Activated T-cell treated with anti-CD3 and anti-CD28 coated beads, Interleukin-2, amount 50 U/mL, for 72 hours (primary cell): ENCODE results near the gene GGT1. TPM values are rescaled to one million over a fixed set of nuclear protein-coding genes. Genes with fewer than 3 reads are reported as not detected.
"Not testable (repeated sequence)": the region's sequence is repeated elsewhere in the genome, so short reads cannot be mapped to it uniquely, and the experiment has no call there.

ENCODE experiments used
- ATAC-seq, 2 donors: fragments of 150-1000 bp; cut with Tn5 transposase; replicated peaks in 1 of 2; 2 replicates each; pipeline ENCODE4 v1.10.0; 2021; ENCODE audit warnings: moderate library complexity in 2 of 2, mild to moderate bottlenecking in 1 of 2
- DNase-seq, 2 donors: peaks; one replicate each; pipeline ENCODE4 v3.0.0; 2021 to 2022; ENCODE audit warnings: mixed read lengths in 1 of 2
- H3K27ac Mint-ChIP-seq: one replicate; pipeline ENCODE4 v1.8.0; 2022; ENCODE audit warnings: mild to moderate bottlenecking, moderate library complexity, mixed read lengths
- H3K27me3 Mint-ChIP-seq: one replicate; pipeline ENCODE4 v1.8.0; 2022; ENCODE audit warnings: low read depth, mixed read lengths
- H3K36me3 Mint-ChIP-seq, 2 donors: one replicate each; pipeline ENCODE4 v1.8.0; 2022; ENCODE audit warnings: mixed read lengths in 2 of 2, mild to moderate bottlenecking in 1 of 2; ENCODE audit not compliant: insufficient read depth in 2 of 2
- H3K4me1 Mint-ChIP-seq: one replicate; pipeline ENCODE4 v1.8.0; 2022; ENCODE audit warnings: low read depth, mixed read lengths
- H3K4me3 Mint-ChIP-seq, 2 donors: one replicate each; pipeline ENCODE4 v1.8.0; 2022; ENCODE audit warnings: mild to moderate bottlenecking in 2 of 2, mixed read lengths in 2 of 2, moderate library complexity in 2 of 2
- H3K9me3 Mint-ChIP-seq, 2 donors: one replicate each; pipeline ENCODE4 v1.8.0; 2022; ENCODE audit warnings: mixed read lengths in 2 of 2
- total RNA-seq, 2 donors: library from RNA; stranded (reverse); gene quantifications; one replicate each; pipeline ENCODE4 v1.2.3, GENCODE V29; 2022

Gene GGT1
- total RNA-seq, 2 donors from 2014 or later: 34.4 to 47.6 TPM

DNA sequence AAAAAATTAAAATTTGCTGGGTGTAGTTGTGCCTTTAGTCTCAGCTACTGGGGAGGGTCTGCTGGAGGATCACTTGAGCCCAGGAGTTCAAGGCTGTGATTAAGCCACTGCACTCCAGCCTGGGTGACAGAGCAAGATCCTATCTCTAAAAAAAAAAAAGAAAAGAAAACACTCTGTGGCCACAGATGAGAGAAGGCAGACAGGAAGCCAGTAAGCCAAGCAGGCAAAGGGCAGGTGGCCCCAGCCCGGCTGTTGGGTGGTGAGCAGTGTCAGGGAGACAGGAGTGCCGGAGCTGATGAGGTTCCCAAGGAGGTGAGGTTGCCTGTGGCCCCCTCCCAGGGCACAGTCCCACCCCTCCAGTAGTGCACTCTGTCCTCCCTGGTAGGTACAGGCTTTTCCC is 19.6 kb downstream of the GGT1 start:
- H3K9me3 Mint-ChIP-seq, H3K36me3 Mint-ChIP-seq, H3K27ac Mint-ChIP-seq, H3K4me3 Mint-ChIP-seq, ATAC-seq, H3K4me1 Mint-ChIP-seq, H3K27me3 Mint-ChIP-seq, DNase-seq: not testable (repeated sequence)

DNA sequence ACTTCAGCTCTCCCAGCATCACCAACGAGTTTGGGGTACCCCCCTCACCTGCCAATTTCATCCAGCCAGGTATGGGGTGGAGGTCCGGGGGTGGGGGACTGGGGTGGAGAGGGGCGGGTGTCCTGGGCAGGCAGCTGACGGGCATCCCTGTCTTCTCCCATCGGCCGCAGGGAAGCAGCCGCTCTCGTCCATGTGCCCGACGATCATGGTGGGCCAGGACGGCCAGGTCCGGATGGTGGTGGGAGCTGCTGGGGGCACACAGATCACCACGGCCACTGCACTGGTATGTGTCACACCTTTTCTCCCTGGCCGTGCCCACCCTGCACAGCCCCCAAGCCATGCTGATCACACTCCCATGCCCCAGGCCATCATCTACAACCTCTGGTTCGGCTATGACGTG is 24.9 kb downstream of the GGT1 start:
- H3K27me3 Mint-ChIP-seq, ATAC-seq: not testable (repeated sequence)

GRCh38 chr22:24629069-24629468 is 26.1 kb downstream of the GGT1 start:
- H3K4me3 Mint-ChIP-seq, H3K27ac Mint-ChIP-seq, H3K36me3 Mint-ChIP-seq, H3K9me3 Mint-ChIP-seq, ATAC-seq, H3K4me1 Mint-ChIP-seq, H3K27me3 Mint-ChIP-seq: not testable (repeated sequence)
- peak; percentile 17 to 27 for DNase-seq

More for the DNA sequence above, 24.9 kb downstream of the GGT1 start:
- H3K27ac Mint-ChIP-seq, H3K9me3 Mint-ChIP-seq, H3K36me3 Mint-ChIP-seq, H3K4me1 Mint-ChIP-seq, DNase-seq, H3K4me3 Mint-ChIP-seq: not testable (repeated sequence)

GRCh38 chr22:24630812-24631427 is 27.9 kb downstream of the GGT1 start:
- H3K36me3 Mint-ChIP-seq, H3K27me3 Mint-ChIP-seq, H3K9me3 Mint-ChIP-seq, H3K27ac Mint-ChIP-seq, DNase-seq, H3K4me3 Mint-ChIP-seq, ATAC-seq: not testable (repeated sequence)
- peaks cover 19% of the 10 kb centered on the region for H3K4me1 Mint-ChIP-seq

- H3K27ac Mint-ChIP-seq, ATAC-seq, H3K27me3 Mint-ChIP-seq, DNase-seq, H3K4me3 Mint-ChIP-seq, H3K36me3 Mint-ChIP-seq, H3K9me3 Mint-ChIP-seq: not testable (repeated sequence)
- peaks cover 19% of the 10 kb centered on the region for H3K4me1 Mint-ChIP-seq
Observed at GRCh38 chr22:24631430-24632122, 28.6 kb downstream of the GGT1 start.

GRCh38 chr22:24632642-24633041 is 29.6 kb downstream of the GGT1 start:
- H3K4me1 Mint-ChIP-seq: peaks cover 19% of the 10 kb centered on the region
- DNase-seq, H3K27ac Mint-ChIP-seq, H3K27me3 Mint-ChIP-seq, H3K9me3 Mint-ChIP-seq, ATAC-seq, H3K4me3 Mint-ChIP-seq, H3K36me3 Mint-ChIP-seq: not testable (repeated sequence)

DNA sequence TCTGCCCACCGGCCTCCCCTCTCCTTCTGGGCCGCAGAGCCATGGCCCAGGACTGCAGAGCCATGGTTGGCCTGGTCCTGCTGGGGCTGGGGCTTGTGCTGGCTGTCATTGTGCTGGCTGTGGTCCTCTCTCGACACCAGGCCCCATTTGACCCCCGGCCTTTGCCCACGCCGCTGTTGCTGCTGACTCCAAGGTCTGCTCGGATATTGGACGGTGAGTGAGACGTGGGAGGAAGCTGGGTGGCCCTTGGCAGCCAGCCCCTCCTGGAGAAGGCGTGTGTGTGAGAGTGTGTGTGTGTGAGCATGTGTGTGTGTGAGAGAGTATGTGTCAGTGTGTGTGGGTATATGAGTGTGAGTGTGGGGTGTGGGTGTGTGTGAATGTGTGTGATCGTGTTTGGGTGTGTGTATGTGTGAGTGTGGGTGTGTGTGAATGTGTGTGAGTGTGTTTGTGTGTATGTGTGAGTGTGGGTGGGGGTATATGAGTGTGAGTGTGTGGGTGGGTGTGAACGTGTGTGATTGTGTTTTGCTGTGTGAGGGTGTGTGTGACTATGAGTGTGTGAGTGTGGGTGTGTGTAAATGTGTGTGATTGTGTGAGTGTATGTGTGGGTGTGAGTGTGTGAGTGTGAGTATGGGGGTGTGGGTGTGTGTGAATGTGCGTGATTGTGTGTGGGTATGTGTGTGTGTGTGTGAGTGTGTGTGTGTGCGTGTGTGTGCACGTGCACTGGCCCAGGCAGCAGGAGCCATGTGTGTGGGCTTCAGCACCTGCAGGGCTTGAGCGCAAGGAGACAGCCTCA is 30.4 kb downstream of the GGT1 start:
- DNase-seq, H3K27me3 Mint-ChIP-seq, ATAC-seq, H3K27ac Mint-ChIP-seq, H3K4me3 Mint-ChIP-seq, H3K9me3 Mint-ChIP-seq, H3K36me3 Mint-ChIP-seq: not testable (repeated sequence)
- H3K4me1 Mint-ChIP-seq: peaks cover 19% of the 10 kb centered on the region

GRCh38 chr22:24634776-24635389 is 31.9 kb downstream of the GGT1 start:
- DNase-seq: peak in 1 of 2 donors; percentile 12
- H3K36me3 Mint-ChIP-seq, H3K9me3 Mint-ChIP-seq, H3K27me3 Mint-ChIP-seq, ATAC-seq, H3K4me3 Mint-ChIP-seq, H3K27ac Mint-ChIP-seq: not testable (repeated sequence)
- peaks cover 19% of the 10 kb centered on the region for H3K4me1 Mint-ChIP-seq

DNA sequence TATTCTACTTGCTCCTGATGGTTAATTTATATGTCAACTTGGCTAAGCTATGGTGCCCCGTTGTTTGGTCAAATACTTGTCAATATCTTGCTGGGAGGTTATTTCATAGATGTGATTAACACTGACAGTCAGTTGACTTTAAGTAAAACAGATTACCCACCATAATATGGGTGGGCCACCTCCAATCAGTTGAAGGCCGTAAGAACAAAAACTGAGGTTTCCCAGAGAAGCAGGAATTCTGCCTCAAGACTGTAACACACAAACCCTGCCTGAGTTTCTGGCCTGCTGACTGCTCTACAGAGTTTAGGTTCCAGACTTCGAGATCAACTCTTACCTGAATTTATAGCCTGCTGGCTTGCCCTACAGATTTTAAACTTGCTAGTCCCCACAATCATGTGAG is 33.5 kb downstream of the GGT1 start:
- not testable (repeated sequence) for H3K27me3 Mint-ChIP-seq

GRCh38 chr22:24642307-24642706 is 39.3 kb downstream of the GGT1 start:
- not testable (repeated sequence) for H3K27ac Mint-ChIP-seq, H3K4me3 Mint-ChIP-seq, DNase-seq, H3K4me1 Mint-ChIP-seq, H3K9me3 Mint-ChIP-seq, H3K36me3 Mint-ChIP-seq, ATAC-seq, H3K27me3 Mint-ChIP-seq

More for the DNA sequence above, 33.5 kb downstream of the GGT1 start:
- not testable (repeated sequence) for H3K27ac Mint-ChIP-seq, ATAC-seq, H3K9me3 Mint-ChIP-seq, DNase-seq, H3K36me3 Mint-ChIP-seq, H3K4me3 Mint-ChIP-seq
- H3K4me1 Mint-ChIP-seq: peaks cover 19% of the 10 kb centered on the region

- not testable (repeated sequence) for H3K27ac Mint-ChIP-seq, H3K4me1 Mint-ChIP-seq, ATAC-seq, DNase-seq, H3K9me3 Mint-ChIP-seq, H3K27me3 Mint-ChIP-seq, H3K36me3 Mint-ChIP-seq, H3K4me3 Mint-ChIP-seq
Observed at GRCh38 chr22:24644409-24644808, 41.4 kb downstream of the GGT1 start.

DNA sequence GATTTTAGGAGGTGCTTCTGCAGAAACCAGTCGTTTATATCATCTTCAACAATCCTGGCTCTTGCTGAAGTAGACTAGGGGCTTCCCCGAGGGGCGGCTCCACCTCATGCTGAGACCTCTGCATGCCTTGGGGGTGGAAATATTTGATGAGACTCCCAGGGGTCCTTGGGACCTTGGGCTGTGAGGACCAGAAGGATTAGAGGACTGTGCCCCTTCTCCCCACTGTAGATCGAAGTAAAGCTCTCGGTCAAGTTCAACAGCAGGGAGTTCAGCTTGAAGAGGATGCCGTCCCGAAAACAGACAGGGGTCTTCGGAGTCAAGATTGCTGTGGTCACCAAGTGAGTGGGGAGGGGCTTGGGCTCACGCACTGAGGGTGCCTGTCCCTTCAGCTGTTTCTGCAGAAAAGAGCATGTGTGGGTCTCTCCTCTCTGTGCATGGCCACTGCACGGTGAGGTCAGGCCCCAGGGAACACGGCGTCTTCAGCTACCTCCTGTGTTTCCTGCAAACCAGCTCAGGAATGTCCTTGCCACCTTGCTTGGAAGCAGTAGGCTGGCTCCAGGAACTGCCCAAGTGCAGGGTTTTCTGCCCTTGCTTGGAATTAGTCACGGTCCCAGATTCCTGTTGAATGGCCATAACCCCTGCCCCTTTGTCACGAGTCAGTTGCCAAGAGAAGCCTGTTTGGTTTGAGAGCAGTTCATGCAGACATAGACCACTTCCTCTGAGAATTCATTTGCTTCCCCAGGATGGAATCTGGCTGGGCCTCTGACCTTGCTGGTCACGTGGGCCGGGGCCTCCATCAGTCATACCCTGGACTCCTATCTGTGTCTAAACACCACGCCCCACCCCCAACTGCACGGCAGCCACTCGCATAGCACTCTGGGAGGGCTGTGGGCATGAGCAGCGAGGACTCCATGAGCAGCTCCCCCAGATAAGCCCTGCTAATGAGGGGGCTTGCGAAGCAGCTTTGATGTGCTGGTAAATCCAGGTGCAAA is 42.7 kb downstream of the GGT1 start:
- DNase-seq, H3K4me1 Mint-ChIP-seq, H3K9me3 Mint-ChIP-seq, ATAC-seq, H3K4me3 Mint-ChIP-seq, H3K36me3 Mint-ChIP-seq, H3K27me3 Mint-ChIP-seq, H3K27ac Mint-ChIP-seq: not testable (repeated sequence)
